ACC112 (cell line): ENCODE data around the gene WDR7.

Source experiments
- H2AFZ ChIP-seq: fragments of 200-600 bp; sonication (generic); one replicate; pipeline ENCODE4 v1.6.0; 2017; ENCODE audit warnings: antibody characterized with exemption, low read length; ENCODE audit not compliant: unreplicated experiment
- H3K27ac ChIP-seq: fragments of 200-600 bp; sonication (generic); 2 replicates; pipeline ENCODE4 v1.5.1; 2014; ENCODE audit warnings: low read depth, mild to moderate bottlenecking, antibody characterized with exemption, low read length, moderate library complexity
- H3K27me3 ChIP-seq: fragments of 200-600 bp; sonication (generic); 2 replicates; pipeline ENCODE4 v1.6.1; 2014; ENCODE audit warnings: mild to moderate bottlenecking, antibody characterized with exemption, low read length, moderate library complexity, mixed read lengths; ENCODE audit not compliant: insufficient read depth
- H3K36me3 ChIP-seq: fragments of 200-600 bp; sonication (generic); 2 replicates; pipeline ENCODE4 v1.6.1; 2016; ENCODE audit warnings: mild to moderate bottlenecking, antibody characterized with exemption, low read length, moderate library complexity, mixed read lengths; ENCODE audit not compliant: insufficient read depth
- H3K4me1 ChIP-seq: fragments of 200-600 bp; sonication (generic); one replicate; pipeline ENCODE4 v1.6.1; 2016; ENCODE audit warnings: low read length, mixed read lengths; ENCODE audit not compliant: insufficient read depth, unreplicated experiment, control insufficient read depth
- H3K4me3 ChIP-seq: fragments of 200-600 bp; sonication (generic); 2 replicates; pipeline ENCODE4 v1.5.1; 2014; ENCODE audit warnings: mild to moderate bottlenecking, low read depth, low read length
- H3K79me2 ChIP-seq: fragments of 200-600 bp; sonication (generic); one replicate; pipeline ENCODE4 v1.6.0; 2016; ENCODE audit warnings: low read length; ENCODE audit not compliant: control insufficient read depth, unreplicated experiment, insufficient read depth

Gene WDR7

GRCh38 chr18:56878711-56879110 is 227.6 kb downstream of the WDR7 start:
- no peaks in the 10 kb centered on the region for H3K79me2 ChIP-seq
- no peak overlapping the region for H2AFZ ChIP-seq
- no peaks in the 10 kb centered on the region for H3K36me3 ChIP-seq
- H3K4me3 ChIP-seq: no peak overlapping the region
- no peak overlapping the region for H3K27ac ChIP-seq
- H3K4me1 ChIP-seq: no peaks in the 10 kb centered on the region
- H3K27me3 ChIP-seq: no peaks in the 10 kb centered on the region

- Histone ChIP-seq H2AFZ (no peak overlapping the region), H3K27ac (no peak overlapping the region), H3K27me3 (no peaks in the 10 kb centered on the region), H3K4me1 (peaks cover 10% of the 10 kb centered on the region), H3K79me2 (no peaks in the 10 kb centered on the region), H3K36me3 (no peaks in the 10 kb centered on the region), H3K4me3 (no peak overlapping the region)
Measured at GRCh38 chr18:56884511-56884910, 233.4 kb downstream of the WDR7 start.

GRCh38 chr18:56888978-56889377 is 237.8 kb downstream of the WDR7 start:
- Histone ChIP-seq H2AFZ (no peak overlapping the region), H3K4me1 (peaks cover 40% of the 10 kb centered on the region), H3K36me3 (no peaks in the 10 kb centered on the region), H3K27ac (no peak overlapping the region), H3K4me3 (no peak overlapping the region), H3K27me3 (no peaks in the 10 kb centered on the region), H3K79me2 (no peaks in the 10 kb centered on the region)

GRCh38 chr18:56889621-56890020 is 238.5 kb downstream of the WDR7 start:
- no peak overlapping the region for H2AFZ ChIP-seq
- no peaks in the 10 kb centered on the region for H3K27me3 ChIP-seq
- no peak overlapping the region for H3K4me3 ChIP-seq
- peak overlapping the region; percentile 62 for H3K27ac ChIP-seq
- H3K4me1 ChIP-seq: peaks cover 40% of the 10 kb centered on the region
- H3K36me3 ChIP-seq: no peaks in the 10 kb centered on the region
- no peaks in the 10 kb centered on the region for H3K79me2 ChIP-seq

- Histone ChIP-seq H3K4me3 (0 out of 2 replicates have a peak overlapping the region, but pooled peaks have one; percentile 1), H3K27me3 (no peaks in the 10 kb centered on the region), H2AFZ (peak overlapping the region; percentile 14), H3K27ac (peak overlapping the region; percentile 62), H3K36me3 (no peaks in the 10 kb centered on the region), H3K79me2 (no peaks in the 10 kb centered on the region), H3K4me1 (peaks cover 40% of the 10 kb centered on the region)
Measured at GRCh38 chr18:56890632-56891031, 239.5 kb downstream of the WDR7 start.

- Histone ChIP-seq H3K36me3 (no peaks in the 10 kb centered on the region), H3K27me3 (no peaks in the 10 kb centered on the region), H3K4me1 (peaks cover 40% of the 10 kb centered on the region), H3K79me2 (no peaks in the 10 kb centered on the region), H2AFZ (no peak overlapping the region), H3K27ac (peak overlapping the region; percentile 62), H3K4me3 (0 out of 2 replicates have a peak overlapping the region, but pooled peaks have one; percentile 1)
Measured at GRCh38 chr18:56891116-56891515, 240.0 kb downstream of the WDR7 start.

- no peaks in the 10 kb centered on the region for H3K36me3 ChIP-seq
- H3K27ac ChIP-seq: no peak overlapping the region; the same call in 1 of the 2 replicates
- peaks cover 40% of the 10 kb centered on the region for H3K4me1 ChIP-seq
- peak overlapping the region; percentile 40 for H2AFZ ChIP-seq
- H3K4me3 ChIP-seq: no peak overlapping the region
- H3K27me3 ChIP-seq: no peaks in the 10 kb centered on the region
- H3K79me2 ChIP-seq: no peaks in the 10 kb centered on the region
Measured at GRCh38 chr18:56891870-56892269, 240.7 kb downstream of the WDR7 start.

GRCh38 chr18:56897122-56897521 is 246.0 kb downstream of the WDR7 start:
- Histone ChIP-seq H3K36me3 (no peaks in the 10 kb centered on the region), H3K27me3 (no peaks in the 10 kb centered on the region), H3K79me2 (no peaks in the 10 kb centered on the region), H3K27ac (no peak overlapping the region), H2AFZ (no peak overlapping the region), H3K4me1 (peaks cover 5% of the 10 kb centered on the region), H3K4me3 (no peak overlapping the region)

- no peak overlapping the region for H3K27ac ChIP-seq
- H3K36me3 ChIP-seq: no peaks in the 10 kb centered on the region
- no peak overlapping the region for H2AFZ ChIP-seq
- no peaks in the 10 kb centered on the region for H3K79me2 ChIP-seq
- H3K4me3 ChIP-seq: no peak overlapping the region
- H3K27me3 ChIP-seq: no peaks in the 10 kb centered on the region
- H3K4me1 ChIP-seq: no peaks in the 10 kb centered on the region
Measured at GRCh38 chr18:56899660-56900059, 248.5 kb downstream of the WDR7 start.

GRCh38 chr18:56900195-56901094 is 249.3 kb downstream of the WDR7 start:
- H3K4me1 ChIP-seq: no peaks in the 10 kb centered on the region
- H3K27me3 ChIP-seq: no peaks in the 10 kb centered on the region
- no peaks in the 10 kb centered on the region for H3K79me2 ChIP-seq
- no peaks in the 10 kb centered on the region for H3K36me3 ChIP-seq
- H2AFZ ChIP-seq: no peak overlapping the region
- H3K4me3 ChIP-seq: no peak overlapping the region
- no peak overlapping the region for H3K27ac ChIP-seq

GRCh38 chr18:56901919-56902318 is 250.8 kb downstream of the WDR7 start:
- H2AFZ ChIP-seq: no peak overlapping the region
- H3K79me2 ChIP-seq: no peaks in the 10 kb centered on the region
- no peaks in the 10 kb centered on the region for H3K4me1 ChIP-seq
- H3K27ac ChIP-seq: no peak overlapping the region
- H3K36me3 ChIP-seq: no peaks in the 10 kb centered on the region
- H3K4me3 ChIP-seq: no peak overlapping the region
- H3K27me3 ChIP-seq: no peaks in the 10 kb centered on the region
